ENCODE measurements around the gene GRIK5. TPM values are rescaled to one million over a fixed set of nuclear protein-coding genes. Genes with fewer than 3 reads are reported as not detected.

The GRIK5 gene
- polyA plus RNA-seq, 3 donors: 0.51 to 1.2 (median 0.79) TPM

DNA sequence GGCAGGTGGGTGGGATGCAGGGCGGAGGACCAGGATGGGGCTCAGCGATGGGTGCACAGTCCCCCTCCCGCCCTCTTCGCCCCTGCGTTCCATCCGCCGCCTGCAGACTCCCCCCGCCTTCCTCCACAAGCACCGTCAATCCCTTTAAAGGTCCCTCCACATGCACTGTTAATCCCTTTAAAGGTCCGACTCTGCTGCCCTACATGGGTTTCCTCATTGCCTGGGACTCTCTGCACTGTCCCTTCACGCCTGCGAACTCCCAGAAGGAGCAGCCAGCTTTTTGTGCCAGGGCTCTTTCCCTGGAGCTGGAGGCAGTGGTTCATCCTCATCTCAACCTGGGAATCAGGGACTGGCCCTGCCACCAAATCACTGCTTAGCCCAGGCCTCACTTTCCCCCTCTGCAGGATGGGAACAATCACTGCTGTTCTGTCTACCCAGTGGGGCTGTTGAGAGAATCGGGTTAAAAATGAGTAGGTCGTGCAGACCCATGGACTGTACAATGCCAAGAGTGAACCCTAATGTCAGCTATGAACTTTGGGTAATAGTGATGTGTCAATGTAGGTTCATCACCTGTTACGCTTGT lies 26.3 kb upstream of the GRIK5 start:
- no peak overlapping the region for H3K27ac ChIP-seq (ENCODE audit: low read depth, low read length)
- WGBS, 3 donors: 52 to 63% (median 62%) methylated on average over 15 of the region's 15 CpGs

DNA sequence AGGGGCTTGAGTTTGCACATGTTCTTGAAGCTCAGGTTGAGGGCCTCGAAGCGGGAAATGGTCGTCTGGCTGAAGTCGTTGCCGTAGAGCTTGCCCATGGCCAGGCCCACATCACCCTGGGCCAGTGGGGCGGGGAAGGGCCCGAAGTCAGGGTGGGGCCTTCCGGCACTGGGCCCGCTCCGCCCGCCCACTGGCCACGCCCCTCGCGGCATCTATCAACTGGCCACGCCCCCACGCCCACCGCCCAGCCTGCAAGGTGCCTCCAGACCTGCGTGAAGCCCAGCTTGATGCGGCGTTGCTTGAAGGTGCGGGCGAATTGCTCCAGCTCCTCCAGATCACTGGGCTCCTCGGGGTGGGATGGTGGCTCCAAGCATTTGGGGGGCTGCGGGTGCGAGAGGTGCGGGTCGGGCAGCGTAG lies 25.8 kb upstream of the GRIK5 start:
- H3K27ac ChIP-seq (ENCODE audit: low read depth, low read length): no peak overlapping the region
- 26 to 54% (median 46%) methylated on average over 25 to 28 of the region's 28 CpGs for WGBS, 3 donors

GRCh38 chr19:42095142-42095813 lies 25.3 kb upstream of the GRIK5 start:
- H3K27ac ChIP-seq (ENCODE audit: low read depth, low read length): no peak overlapping the region
- 79 to 88% (median 80%) methylated on average over 36 of the region's 36 CpGs for whole genome bisulfite sequencing, 3 donors

- H3K27ac ChIP-seq (ENCODE audit: low read depth, low read length): no peak overlapping the region
- WGBS, 3 donors: 47 to 64% (median 58%) methylated on average over 4 of the region's 4 CpGs
Measured at GRCh38 chr19:42093926-42094325, 23.9 kb upstream of the GRIK5 start.

DNA sequence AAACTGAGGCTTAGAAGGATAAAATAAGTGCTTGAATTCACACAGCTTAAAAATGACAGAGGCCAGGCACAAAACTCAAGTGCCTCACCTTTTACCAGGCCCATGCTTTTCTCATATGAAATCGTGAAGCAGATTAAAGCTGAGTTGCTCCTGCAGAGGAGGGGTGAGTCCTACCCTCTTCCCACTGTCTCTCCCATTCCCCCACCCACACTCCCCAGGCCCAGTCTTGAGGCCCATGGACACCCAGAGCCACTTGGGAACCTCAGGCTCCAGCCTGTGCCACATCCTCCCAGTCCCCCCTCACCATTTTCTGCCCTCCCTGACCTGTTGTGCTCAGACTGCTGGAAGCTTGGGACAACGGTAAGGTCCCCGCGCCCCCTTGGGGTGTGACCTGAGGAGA lies 23.5 kb upstream of the GRIK5 start:
- 60 to 64% (median 61%) methylated on average over 4 of the region's 4 CpGs for WGBS, 3 donors
- H3K27ac ChIP-seq (ENCODE audit: low read depth, low read length): no peak overlapping the region

- H3K27ac ChIP-seq (ENCODE audit: low read depth, low read length): no peak overlapping the region
- 24 to 41% (median 31%) methylated on average over 5 of the region's 5 CpGs for WGBS, 3 donors
Measured at GRCh38 chr19:42092350-42092749, 22.3 kb upstream of the GRIK5 start.

- no peak overlapping the region for H3K27ac ChIP-seq (ENCODE audit: low read depth, low read length)
- 53 to 56% (median 55%) methylated on average over 10 of the region's 10 CpGs for WGBS, 3 donors
Measured at GRCh38 chr19:42091742-42092141, 21.7 kb upstream of the GRIK5 start.

- 88 to 91% (median 90%) methylated on average over 11 to 13 of the region's 13 CpGs for WGBS, 3 donors
- H3K27ac ChIP-seq (ENCODE audit: low read depth, low read length): no peak overlapping the region
Measured at GRCh38 chr19:42091300-42091699, 21.3 kb upstream of the GRIK5 start.

GRCh38 chr19:42090672-42091071 lies 20.7 kb upstream of the GRIK5 start:
- H3K27ac ChIP-seq (ENCODE audit: low read depth, low read length): no peak overlapping the region
- WGBS, 3 donors: 59 to 77% (median 76%) methylated on average over 9 of the region's 9 CpGs

GRCh38 chr19:42089772-42090171 lies 19.8 kb upstream of the GRIK5 start:
- WGBS, 3 donors: 89 to 91% (median 90%) methylated on average over 13 of the region's 13 CpGs
- no peak overlapping the region for H3K27ac ChIP-seq (ENCODE audit: low read depth, low read length)

DNA sequence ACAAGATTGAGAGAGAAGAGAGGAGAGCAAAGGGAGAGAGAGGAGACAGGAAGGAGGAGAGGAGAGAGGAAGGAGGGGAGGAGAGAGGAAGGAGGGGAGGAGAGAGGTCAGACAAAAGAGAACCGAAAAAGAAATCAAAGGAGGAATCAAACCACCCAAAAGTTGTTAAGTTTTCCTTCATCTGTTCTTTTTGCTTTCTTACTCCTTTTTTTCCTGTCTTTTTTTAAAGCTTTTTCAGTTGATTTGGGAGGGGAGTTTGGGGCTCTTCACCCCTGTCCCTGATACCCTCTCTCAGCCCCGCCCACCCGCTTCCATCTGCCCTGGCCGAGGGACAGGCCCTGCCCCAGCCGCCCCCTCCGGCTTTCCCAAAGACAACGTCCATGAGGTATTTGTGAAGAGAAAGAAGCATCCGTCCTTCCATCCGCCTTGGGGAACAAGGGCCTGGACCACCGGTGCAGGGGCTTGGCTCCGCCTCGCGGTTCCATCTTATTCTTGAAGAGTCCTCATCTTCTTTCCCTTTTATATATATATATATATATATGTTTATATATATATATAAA lies 19.3 kb upstream of the GRIK5 start:
- 79 to 81% (median 80%) methylated on average over 13 of the region's 13 CpGs for WGBS, 3 donors
- H3K27ac ChIP-seq (ENCODE audit: low read depth, low read length): no peak overlapping the region

DNA sequence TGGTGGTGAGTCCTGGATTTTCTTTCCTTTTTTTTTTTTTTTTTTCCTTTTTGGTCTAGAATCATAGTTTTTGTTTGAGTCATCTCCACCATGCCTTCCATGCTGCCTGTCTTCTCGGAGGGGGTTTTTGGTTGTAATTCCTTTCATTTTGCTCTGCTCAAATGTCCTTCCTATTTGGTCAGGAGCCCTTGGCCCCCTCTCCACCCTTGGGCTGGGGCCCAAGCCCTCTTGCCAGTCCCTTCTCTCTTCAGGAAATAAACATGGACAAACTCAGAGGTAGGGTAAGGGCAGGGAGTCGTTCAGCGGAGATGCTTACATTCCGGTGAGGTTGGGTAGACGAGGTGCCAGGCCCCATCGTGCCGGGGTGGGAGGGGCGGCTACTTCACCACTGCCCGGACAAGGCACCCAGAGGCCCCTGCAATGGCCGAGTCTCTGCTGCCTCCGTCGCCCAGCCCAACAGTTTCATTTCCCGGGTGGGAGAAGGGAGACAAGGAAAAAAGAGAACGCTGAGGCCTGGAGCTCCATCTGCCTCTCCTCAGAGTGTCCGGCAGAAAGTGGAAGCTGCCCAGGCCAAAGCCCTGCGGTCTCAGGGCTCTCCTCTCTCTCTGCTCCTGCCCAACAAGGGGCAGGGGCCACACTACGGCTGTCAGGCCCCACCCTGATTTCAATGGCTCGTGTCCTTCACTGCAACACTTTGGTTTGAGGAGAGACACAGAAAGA lies 18.6 kb upstream of the GRIK5 start:
- H3K27ac ChIP-seq (ENCODE audit: low read depth, low read length): no peak overlapping the region
- 66 to 72% (median 66%) methylated on average over 18 of the region's 18 CpGs for WGBS, 3 donors

- 66 to 85% (median 81%) methylated on average over 11 of the region's 11 CpGs for WGBS, 3 donors
- no peak overlapping the region for H3K27ac ChIP-seq (ENCODE audit: low read depth, low read length)
Measured at GRCh38 chr19:42086770-42087550, 17.0 kb upstream of the GRIK5 start.

DNA sequence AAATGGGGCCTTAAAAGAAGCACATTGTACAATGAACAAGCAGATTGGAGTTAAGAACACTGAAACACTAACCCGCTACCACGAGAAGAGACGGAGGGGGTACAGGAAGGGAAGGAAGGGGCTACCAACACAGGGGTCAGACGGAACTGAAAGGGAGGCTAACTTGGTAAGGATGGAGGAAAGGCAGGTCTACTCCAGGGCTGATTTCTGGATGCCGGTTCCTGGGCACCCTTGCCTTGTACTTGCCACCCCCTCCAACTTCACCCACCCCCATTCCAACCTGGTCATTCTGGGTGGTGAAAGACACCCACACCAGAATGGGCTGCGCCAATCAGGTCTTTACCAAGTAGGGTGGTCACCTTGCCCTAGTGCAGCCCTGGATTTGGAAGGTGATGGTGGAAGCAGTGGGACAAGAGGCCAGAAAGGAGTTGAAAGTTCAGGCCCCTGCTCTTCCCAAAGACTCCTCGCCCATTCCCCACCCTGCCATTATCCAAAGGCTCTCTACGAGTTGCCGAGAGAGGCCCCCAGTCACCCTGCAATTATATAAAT lies 16.3 kb upstream of the GRIK5 start:
- no peak overlapping the region for H3K27ac ChIP-seq (ENCODE audit: low read depth, low read length)
- WGBS, 3 donors: 70 to 81% (median 79%) methylated on average over 8 to 9 of the region's 9 CpGs

DNA sequence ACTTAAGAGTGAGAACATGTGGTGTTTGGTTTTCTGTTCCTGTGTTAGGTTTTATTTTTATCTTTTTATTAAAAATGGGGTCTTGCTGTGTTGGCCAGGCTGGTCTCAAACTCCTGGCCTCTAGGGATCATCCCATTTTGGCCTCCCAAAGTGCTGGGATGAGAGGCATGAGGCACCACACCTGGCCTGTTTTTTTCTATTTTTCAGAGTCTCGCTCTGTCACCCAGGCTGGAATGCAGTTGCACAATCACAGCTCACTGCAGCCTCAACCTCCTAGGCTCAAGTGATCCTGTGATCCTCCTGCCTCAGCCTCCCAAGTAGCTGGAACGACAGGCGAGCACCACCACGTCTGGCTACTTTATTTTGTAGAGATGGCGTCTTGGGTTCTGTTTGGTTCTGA lies 13.5 kb upstream of the GRIK5 start:
- WGBS, 3 donors: 93 to 96% (median 96%) methylated on average over 5 of the region's 5 CpGs
- no peak overlapping the region for H3K27ac ChIP-seq (ENCODE audit: low read depth, low read length)

GRCh38 chr19:42081584-42082203 lies 11.7 kb upstream of the GRIK5 start:
- WGBS, 3 donors: 65 to 83% (median 74%) methylated on average over 2 of the region's 2 CpGs
- no peak overlapping the region for H3K27ac ChIP-seq (ENCODE audit: low read depth, low read length)

GRCh38 chr19:42080764-42081375 lies 10.9 kb upstream of the GRIK5 start:
- WGBS, 3 donors: 92 to 94% (median 94%) methylated on average over 28 of the region's 28 CpGs
- no peak overlapping the region for H3K27ac ChIP-seq (ENCODE audit: low read depth, low read length)

All from adipose tissue (tissue), 3 donors.